NCI-H1105 (cell line): Measurements from ENCODE around the gene BICDL1.
"Not testable (repeated sequence)": the region's sequence is repeated elsewhere in the genome, so short reads cannot be mapped to it uniquely, and the experiment has no call there.

Experiments used
- DNase-seq: peaks from one replicate; lab custom pipeline; 2025; lab: John Stamatoyannopoulos, UW

Gene BICDL1

GRCh38 chr12:119988472-119989360 is at the start of gene BICDL1:
Gene BICDL1 (plus strand): TSS chr12:119989236. CDS start chr12:119989869, 633 bp downstream.
- DNase-seq: peak; percentile 99

GRCh38 chr12:119940897-119941296 is 48.1 kb upstream of the BICDL1 start:
- DNase-seq: no peak

- no peak for DNase-seq
Measured at GRCh38 chr12:119942386-119942785, 46.6 kb upstream of the BICDL1 start.

GRCh38 chr12:119946213-119946612 is 42.8 kb upstream of the BICDL1 start:
- no peak for DNase-seq

- peak; percentile 67 for DNase-seq
Measured at GRCh38 chr12:119949145-119949544, 39.9 kb upstream of the BICDL1 start.

- no peak for DNase-seq
Measured at GRCh38 chr12:119949594-119949993, 39.4 kb upstream of the BICDL1 start.

- DNase-seq: no peak
Measured at GRCh38 chr12:119956047-119956446, 33.0 kb upstream of the BICDL1 start.

- no peak for DNase-seq
Measured at GRCh38 chr12:119957135-119957534, 31.9 kb upstream of the BICDL1 start.

- DNase-seq: no peak
Measured at GRCh38 chr12:119959435-119959834, 29.6 kb upstream of the BICDL1 start.

- DNase-seq: no peak
Measured at GRCh38 chr12:119964123-119964522, 24.9 kb upstream of the BICDL1 start.

GRCh38 chr12:119964929-119965328 is 24.1 kb upstream of the BICDL1 start:
- DNase-seq: no peak

GRCh38 chr12:119980242-119980641 is 8.8 kb upstream of the BICDL1 start:
- no peak for DNase-seq

GRCh38 chr12:119980702-119981101 is 8.3 kb upstream of the BICDL1 start:
- DNase-seq: not testable (repeated sequence)

- DNase-seq: peak; percentile 53
Measured at GRCh38 chr12:119989361-119989730, 310 bp downstream of the BICDL1 start.

- peak; percentile 13 for DNase-seq
Measured at GRCh38 chr12:119989731-119990381, 820 bp downstream of the BICDL1 start.

- no peak for DNase-seq
Measured at GRCh38 chr12:119990382-119990874, 1.4 kb downstream of the BICDL1 start.

GRCh38 chr12:119992129-119992705 is 3.2 kb downstream of the BICDL1 start:
- no peak for DNase-seq

- DNase-seq: no peak
Measured at GRCh38 chr12:119994892-119995658, 6.0 kb downstream of the BICDL1 start.

- no peak for DNase-seq
Measured at GRCh38 chr12:119996417-119996816, 7.4 kb downstream of the BICDL1 start.

- DNase-seq: no peak
Measured at GRCh38 chr12:119998471-119999245, 9.6 kb downstream of the BICDL1 start.

GRCh38 chr12:120000556-120000955 is 11.5 kb downstream of the BICDL1 start:
- no peak for DNase-seq
